ENCODE data around the gene RAB36. TPM values are rescaled to one million over a fixed set of nuclear protein-coding genes. Genes with fewer than 3 reads are reported as not detected.

Gene RAB36
- total and polyA plus RNA-seq, 8 donors = 3.8 to 15.0 (median 10.1) TPM

DNA sequence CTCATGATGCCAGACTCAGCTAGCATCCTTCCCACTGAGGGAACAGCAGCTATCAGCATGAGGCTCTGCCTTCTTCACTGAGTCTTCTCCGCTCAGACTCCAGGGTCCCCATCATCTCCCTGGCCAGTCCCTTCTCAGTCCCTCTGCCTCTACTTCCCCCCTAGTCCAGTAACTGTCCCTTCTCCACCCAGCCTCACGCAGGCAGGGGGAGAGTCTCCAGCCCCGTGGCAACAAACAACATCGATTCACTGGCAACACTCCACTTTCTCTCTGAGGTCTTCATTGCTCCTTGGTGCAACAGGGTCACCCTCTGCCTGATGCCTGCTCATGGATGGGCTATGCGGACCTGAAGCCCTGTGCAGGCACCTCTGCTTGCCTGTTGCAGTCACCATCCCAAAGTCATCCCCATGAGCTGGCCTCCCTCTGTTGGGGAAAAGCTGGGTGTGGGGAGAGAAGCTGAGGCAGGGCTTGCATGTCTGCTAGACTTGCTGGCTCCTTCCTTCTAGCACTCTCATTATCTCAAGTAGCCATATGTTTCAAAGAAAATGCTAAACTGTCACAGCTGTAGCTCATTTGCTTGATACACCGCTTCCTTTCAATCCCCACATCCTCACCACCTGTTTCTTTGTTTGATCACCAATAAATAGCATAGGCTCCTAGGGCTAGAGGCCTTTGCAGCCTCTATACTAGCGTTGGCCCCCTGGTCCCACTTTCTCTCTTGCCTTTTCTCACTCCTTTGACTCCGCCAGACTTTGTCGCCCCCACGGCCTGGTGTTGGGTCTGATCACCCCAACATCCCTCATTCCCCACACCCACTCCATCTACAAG lies 30.8 kb downstream of the RAB36 start:
- H3K4me1 ChIP-seq = peaks cover 3 to 25% of the 10 kb centered on the region in 2 donors
- intact Hi-C loops (cut with DNase I) = loop anchor here (5.0 to 10.0 kb wide), 2 partner anchors 106 to 209 kb away; no protein-coding TSS in a partner anchor
- DNase-seq (no peak), ATAC-seq (no peak)
- H3K36me3 ChIP-seq = no peaks in the 10 kb centered on the region
- no peak overlapping the region for H3K27ac ChIP-seq
- H3K9me3 ChIP-seq = peaks cover 0 to 9% of the 10 kb centered on the region in 2 donors
- H3K27me3 ChIP-seq = no peaks in the 10 kb centered on the region
- TF ChIP-seq, protein P1, sequence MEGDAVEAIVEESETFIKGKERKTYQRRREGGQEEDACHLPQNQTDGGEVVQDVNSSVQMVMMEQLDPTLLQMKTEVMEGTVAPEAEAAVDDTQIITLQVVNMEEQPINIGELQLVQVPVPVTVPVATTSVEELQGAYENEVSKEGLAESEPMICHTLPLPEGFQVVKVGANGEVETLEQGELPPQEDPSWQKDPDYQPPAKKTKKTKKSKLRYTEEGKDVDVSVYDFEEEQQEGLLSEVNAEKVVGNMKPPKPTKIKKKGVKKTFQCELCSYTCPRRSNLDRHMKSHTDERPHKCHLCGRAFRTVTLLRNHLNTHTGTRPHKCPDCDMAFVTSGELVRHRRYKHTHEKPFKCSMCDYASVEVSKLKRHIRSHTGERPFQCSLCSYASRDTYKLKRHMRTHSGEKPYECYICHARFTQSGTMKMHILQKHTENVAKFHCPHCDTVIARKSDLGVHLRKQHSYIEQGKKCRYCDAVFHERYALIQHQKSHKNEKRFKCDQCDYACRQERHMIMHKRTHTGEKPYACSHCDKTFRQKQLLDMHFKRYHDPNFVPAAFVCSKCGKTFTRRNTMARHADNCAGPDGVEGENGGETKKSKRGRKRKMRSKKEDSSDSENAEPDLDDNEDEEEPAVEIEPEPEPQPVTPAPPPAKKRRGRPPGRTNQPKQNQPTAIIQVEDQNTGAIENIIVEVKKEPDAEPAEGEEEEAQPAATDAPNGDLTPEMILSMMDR (IDR thresholded peaks at IDR 0.05) = no peak
- H3K4me3 ChIP-seq = no peak overlapping the region

DNA sequence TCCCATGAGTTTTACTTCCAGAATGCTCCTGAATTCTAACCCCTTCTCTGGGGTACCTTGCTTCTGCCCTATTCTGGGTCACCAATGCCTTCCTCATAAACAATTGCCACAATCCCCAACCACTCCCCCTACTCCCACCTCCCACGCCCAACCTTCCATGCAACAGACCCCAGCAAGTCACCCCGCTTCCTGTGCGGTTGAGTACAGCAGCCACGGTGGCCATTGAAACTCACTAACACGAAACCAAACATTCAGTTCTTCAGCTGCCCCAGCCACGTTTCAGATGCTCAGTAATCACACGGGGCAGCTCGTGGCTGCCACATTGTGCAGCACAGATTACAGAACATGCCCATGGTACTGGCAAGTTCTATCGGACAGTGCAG lies 31.4 kb downstream of the RAB36 start:
- DNase-seq = no peak
- intact Hi-C loops (cut with DNase I) = loop anchor here (5.0 to 10.0 kb wide), 2 partner anchors 106 to 208 kb away; no protein-coding TSS in a partner anchor
- Histone ChIP-seq H3K9me3 (peaks cover 0 to 9% of the 10 kb centered on the region in 2 donors), H3K27me3 (no peaks in the 10 kb centered on the region), H3K4me3 (no peak overlapping the region), H3K36me3 (no peaks in the 10 kb centered on the region), H3K27ac (no peak overlapping the region), H3K4me1 (peaks cover 7 to 29% of the 10 kb centered on the region in 2 donors)
- TF ChIP-seq, protein P1 (IDR thresholded peaks at IDR 0.05) = no peak
- no peak for ATAC-seq

DNA sequence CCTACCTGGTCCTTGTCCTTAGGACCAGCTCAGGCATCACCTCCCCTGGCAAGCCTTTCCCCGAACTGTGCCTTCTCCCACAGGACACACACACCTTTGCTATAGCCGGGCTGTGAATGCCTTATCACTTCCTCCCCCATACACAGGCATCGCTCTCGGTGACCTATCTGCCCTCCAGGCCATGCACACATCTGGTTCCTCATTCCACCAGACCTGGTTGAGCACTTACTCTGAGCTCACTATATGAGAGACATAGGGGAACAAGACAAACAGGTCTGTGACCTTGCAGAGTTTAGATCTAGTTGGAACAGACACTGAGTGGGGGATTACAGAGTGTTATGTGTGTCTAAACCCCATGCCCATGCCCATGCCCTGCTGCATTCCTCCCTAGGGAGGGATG lies 31.9 kb downstream of the RAB36 start:
- ATAC-seq = no peak
- H3K9me3 ChIP-seq = peaks cover 0 to 9% of the 10 kb centered on the region in 2 donors
- H3K27ac ChIP-seq = no peak overlapping the region
- H3K4me1 ChIP-seq = peaks cover 11 to 34% of the 10 kb centered on the region in 2 donors
- TF ChIP-seq, protein P1 (IDR thresholded peaks at IDR 0.05) = no peak
- no peak overlapping the region for H3K4me3 ChIP-seq
- no peaks in the 10 kb centered on the region for H3K27me3 ChIP-seq
- no peaks in the 10 kb centered on the region for H3K36me3 ChIP-seq
- intact Hi-C loops (cut with DNase I) = loop anchor here (5.0 to 10.0 kb wide), 2 partner anchors 105 to 208 kb away; no protein-coding TSS in a partner anchor
- no peak for DNase-seq

GRCh38 chr22:23178512-23179254 lies 33.4 kb downstream of the RAB36 start:
- peak overlapping the region in 1 of 2 donors; percentile 35 for H3K27ac ChIP-seq
- H3K36me3 ChIP-seq = no peaks in the 10 kb centered on the region
- peaks cover 19 to 49% of the 10 kb centered on the region in 2 donors for H3K4me1 ChIP-seq
- H3K4me3 ChIP-seq = no peak overlapping the region
- no peaks in the 10 kb centered on the region for H3K27me3 ChIP-seq
- DNase-seq = peak in 3 of 4 donors; percentile 65 to 91 (median 80)
- intact Hi-C loops (cut with DNase I) = loop anchor here (2.0 to 10.0 kb wide), 3 partner anchors 102 to 206 kb away; no protein-coding TSS in a partner anchor
- ATAC-seq = peak; percentile 67
- TF ChIP-seq, protein P1 (IDR thresholded peaks at IDR 0.05) = peak; percentile 95 to 97
- peaks cover 0 to 9% of the 10 kb centered on the region in 2 donors for H3K9me3 ChIP-seq
